ENCODE data around the gene CHST14.

- TF ChIP-seq POLR2A (IDR thresholded peaks at IDR 0.05; ENCODE audit: low read depth, low read length) (no peak), POLR2AphosphoS5 (IDR thresholded peaks at IDR 0.05; ENCODE audit: low read depth, low read length) (no peak), TAF1 (IDR thresholded peaks at IDR 0.05; ENCODE audit: low read depth, low read length) (no peak), POU2F2 (IDR thresholded peaks at IDR 0.05; ENCODE audit: low read depth, low read length) (no peak)
Measured at GRCh38 chr15:40467261-40467615, 3.5 kb upstream of the CHST14 start.
